Glutamatergic neuron (in vitro differentiated cells): ENCODE measurements around the gene EFHD2. TPM values are rescaled to one million over a fixed set of nuclear protein-coding genes. Genes with fewer than 3 reads are reported as not detected.
"Not testable (repeated sequence)": the region's sequence is repeated elsewhere in the genome, so short reads cannot be mapped to it uniquely, and the experiment has no call there.

Experiments
- DNase-seq: peaks from one replicate; pipeline ENCODE4 v3.0.0; 2022
- H3K27ac Mint-ChIP-seq: one replicate; pipeline ENCODE4 v1.8.0; 2020; ENCODE audit warnings: mild to moderate bottlenecking, mixed read lengths, inconsistent platforms; ENCODE audit not compliant: unreplicated experiment
- H3K27me3 Mint-ChIP-seq: one replicate; pipeline ENCODE4 v1.8.0; 2020; ENCODE audit warnings: mild to moderate bottlenecking, moderate library complexity, mixed read lengths, inconsistent platforms; ENCODE audit not compliant: unreplicated experiment
- H3K36me3 Mint-ChIP-seq: one replicate; pipeline ENCODE4 v1.8.0; 2020; ENCODE audit warnings: mild to moderate bottlenecking, mixed read lengths, inconsistent platforms; ENCODE audit not compliant: unreplicated experiment
- H3K4me1 Mint-ChIP-seq: one replicate; pipeline ENCODE4 v1.8.0; 2020; ENCODE audit warnings: mild to moderate bottlenecking, low read depth, mixed read lengths, inconsistent platforms; ENCODE audit not compliant: unreplicated experiment
- H3K4me3 Mint-ChIP-seq: one replicate; pipeline ENCODE4 v1.8.0; 2020; ENCODE audit warnings: mild to moderate bottlenecking, mixed read lengths, inconsistent platforms; ENCODE audit not compliant: unreplicated experiment
- H3K9me3 Mint-ChIP-seq: one replicate; pipeline ENCODE4 v1.8.0; 2020; ENCODE audit warnings: mild to moderate bottlenecking, moderate library complexity, mixed read lengths, inconsistent platforms; ENCODE audit not compliant: unreplicated experiment
- total RNA-seq: library from RNA; stranded (reverse); fragmentation: NEBNext Ultra II Directional; extraction: Animal tissue kit (Norgen Biotek cat#: 25700); gene quantifications from one replicate; pipeline ENCODE4 v1.2.1, GENCODE V29; 2021; ENCODE audit not compliant: unreplicated experiment
- TF ChIP-seq, protein P1 (sequence below): fragments of 200-600 bp; sonication (generic); IDR thresholded peaks from one replicate; pipeline ENCODE4 v1.5.0; 2021; ENCODE audit not compliant: partially characterized antibody, unreplicated experiment

The EFHD2 gene
- total RNA-seq, 1 donor from 2014 or later, result 2.6 TPM

GRCh38 chr1:15454256-15454655 is 44.6 kb downstream of the EFHD2 start:
- Mint-ChIP-seq H3K27me3 (peaks cover 3% of the 10 kb centered on the region), H3K27ac (no peak overlapping the region), H3K4me3 (no peak overlapping the region), H3K36me3 (peaks cover 5% of the 10 kb centered on the region), H3K9me3 (peaks cover 2% of the 10 kb centered on the region), H3K4me1 (peaks cover 1% of the 10 kb centered on the region)
- no peak for DNase-seq
- TF ChIP-seq, protein P1, sequence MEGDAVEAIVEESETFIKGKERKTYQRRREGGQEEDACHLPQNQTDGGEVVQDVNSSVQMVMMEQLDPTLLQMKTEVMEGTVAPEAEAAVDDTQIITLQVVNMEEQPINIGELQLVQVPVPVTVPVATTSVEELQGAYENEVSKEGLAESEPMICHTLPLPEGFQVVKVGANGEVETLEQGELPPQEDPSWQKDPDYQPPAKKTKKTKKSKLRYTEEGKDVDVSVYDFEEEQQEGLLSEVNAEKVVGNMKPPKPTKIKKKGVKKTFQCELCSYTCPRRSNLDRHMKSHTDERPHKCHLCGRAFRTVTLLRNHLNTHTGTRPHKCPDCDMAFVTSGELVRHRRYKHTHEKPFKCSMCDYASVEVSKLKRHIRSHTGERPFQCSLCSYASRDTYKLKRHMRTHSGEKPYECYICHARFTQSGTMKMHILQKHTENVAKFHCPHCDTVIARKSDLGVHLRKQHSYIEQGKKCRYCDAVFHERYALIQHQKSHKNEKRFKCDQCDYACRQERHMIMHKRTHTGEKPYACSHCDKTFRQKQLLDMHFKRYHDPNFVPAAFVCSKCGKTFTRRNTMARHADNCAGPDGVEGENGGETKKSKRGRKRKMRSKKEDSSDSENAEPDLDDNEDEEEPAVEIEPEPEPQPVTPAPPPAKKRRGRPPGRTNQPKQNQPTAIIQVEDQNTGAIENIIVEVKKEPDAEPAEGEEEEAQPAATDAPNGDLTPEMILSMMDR, result no peak

- H3K4me1 Mint-ChIP-seq, result peaks cover 10% of the 10 kb centered on the region
- H3K9me3 Mint-ChIP-seq, result no peaks in the 10 kb centered on the region
- no peaks in the 10 kb centered on the region for H3K36me3 Mint-ChIP-seq
- DNase-seq, result no peak
- no peak overlapping the region for H3K4me3 Mint-ChIP-seq
- peaks cover 3% of the 10 kb centered on the region for H3K27me3 Mint-ChIP-seq
- TF ChIP-seq, protein P1, result no peak
- no peak overlapping the region for H3K27ac Mint-ChIP-seq
Measured at GRCh38 chr1:15455522-15455921, 45.8 kb downstream of the EFHD2 start.

DNA sequence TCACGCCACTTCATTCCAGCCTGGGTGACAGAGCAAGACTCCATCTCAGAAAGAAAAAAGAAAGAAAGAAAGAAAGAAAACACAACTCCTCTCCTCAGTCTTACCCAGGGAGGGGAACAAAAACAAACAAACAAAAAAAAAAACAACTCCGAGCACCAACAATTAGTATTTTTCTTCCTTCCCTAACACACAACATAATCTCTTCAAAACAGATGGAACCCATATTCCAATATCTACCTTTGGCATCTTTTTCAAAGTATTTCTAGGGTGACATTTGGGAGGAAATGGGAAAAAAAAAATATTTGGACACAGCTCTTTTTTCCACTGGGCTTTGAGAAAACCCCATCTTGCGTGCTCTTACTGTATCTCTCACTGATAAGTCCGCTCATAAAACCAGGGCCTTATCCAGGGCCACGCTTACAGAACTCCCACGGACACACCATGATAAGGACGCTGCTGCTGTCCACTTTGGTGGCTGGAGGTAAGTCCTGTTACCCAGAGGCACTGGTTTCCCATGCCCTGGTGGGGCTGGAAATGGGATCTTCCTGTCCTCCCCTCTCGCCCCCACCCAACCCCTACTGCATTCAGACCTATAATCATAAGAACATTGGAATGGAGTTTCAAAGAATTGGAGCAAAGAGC is 46.7 kb downstream of the EFHD2 start, which contains the start of gene CELA2A:
Gene CELA2A (plus strand): TSS at position 420 of the 642 bp plus-strand sequence. CDS start 22 bp downstream, at position 442.
- H3K36me3 Mint-ChIP-seq, result no peaks in the 10 kb centered on the region
- H3K27ac Mint-ChIP-seq, result no peak within 1 kb of the TSS
- TF ChIP-seq, protein P1, result no peak
- no peak for DNase-seq
- no peak within 1 kb of the TSS for H3K4me3 Mint-ChIP-seq
- H3K4me1 Mint-ChIP-seq, result peaks cover 12% of the 10 kb centered on the region
- no peaks in the 10 kb centered on the region for H3K9me3 Mint-ChIP-seq
- peaks cover 3% of the 10 kb centered on the region for H3K27me3 Mint-ChIP-seq

DNA sequence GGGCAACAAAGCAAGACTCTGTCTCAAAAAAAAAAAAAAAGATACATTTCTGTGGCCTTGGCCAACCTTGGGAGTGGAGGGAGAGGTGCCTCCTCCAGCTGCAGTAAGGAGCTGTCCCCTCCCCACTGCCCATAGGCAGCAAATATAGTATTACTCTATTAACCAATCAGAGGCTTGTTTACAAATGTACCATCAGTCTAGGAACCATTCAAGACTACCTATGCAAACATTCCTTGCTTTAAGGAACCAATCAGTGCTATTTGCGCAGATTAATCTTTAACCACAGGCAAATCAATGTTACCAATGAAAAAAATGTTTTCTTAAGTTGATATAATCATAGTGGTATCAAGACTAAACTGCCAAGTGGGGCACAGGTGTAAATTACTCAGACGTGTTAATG is 47.9 kb downstream of the EFHD2 start:
- peaks cover 12% of the 10 kb centered on the region for H3K4me1 Mint-ChIP-seq
- H3K4me3 Mint-ChIP-seq, result no peak overlapping the region
- DNase-seq, result no peak
- H3K27me3 Mint-ChIP-seq, result peaks cover 3% of the 10 kb centered on the region
- H3K36me3 Mint-ChIP-seq, result no peaks in the 10 kb centered on the region
- TF ChIP-seq, protein P1, result no peak
- no peaks in the 10 kb centered on the region for H3K9me3 Mint-ChIP-seq
- H3K27ac Mint-ChIP-seq, result no peak overlapping the region

- not testable (repeated sequence) for H3K4me3 Mint-ChIP-seq, DNase-seq, H3K27me3 Mint-ChIP-seq, H3K9me3 Mint-ChIP-seq, H3K36me3 Mint-ChIP-seq, H3K27ac Mint-ChIP-seq
- peaks cover 12% of the 10 kb centered on the region for H3K4me1 Mint-ChIP-seq
Measured at GRCh38 chr1:15458388-15458787, 48.7 kb downstream of the EFHD2 start.
